Right lung (tissue), 5 donors: ENCODE measurements around the gene DCAF15. TPM values are rescaled to one million over a fixed set of nuclear protein-coding genes. Genes with fewer than 3 reads are reported as not detected.
"Not testable (repeated sequence)": the region's sequence is repeated elsewhere in the genome, so short reads cannot be mapped to it uniquely, and the experiment has no call there.

ENCODE experiments used
- DNase-seq, 2 donors: peaks; one replicate each; pipeline ENCODE4 v3.0.0-alpha.2; 2013
- polyA plus RNA-seq, 5 donors: library from polyadenylated mRNA; unstranded; fragments of 120-200 nt; gene quantifications; one replicate each; pipeline versions ENCODE4 v1.2.1 to v1.2.3, GENCODE V29; 2013; ENCODE audit warnings: inconsistent platforms in 1 of 5, low replicate concordance in 1 of 5; ENCODE audit not compliant: insufficient read length in 5 of 5, insufficient read depth in 1 of 5

Gene DCAF15
- polyA plus RNA-seq, 5 donors, result 25.0 to 39.7 (median 29.0) TPM

DNA sequence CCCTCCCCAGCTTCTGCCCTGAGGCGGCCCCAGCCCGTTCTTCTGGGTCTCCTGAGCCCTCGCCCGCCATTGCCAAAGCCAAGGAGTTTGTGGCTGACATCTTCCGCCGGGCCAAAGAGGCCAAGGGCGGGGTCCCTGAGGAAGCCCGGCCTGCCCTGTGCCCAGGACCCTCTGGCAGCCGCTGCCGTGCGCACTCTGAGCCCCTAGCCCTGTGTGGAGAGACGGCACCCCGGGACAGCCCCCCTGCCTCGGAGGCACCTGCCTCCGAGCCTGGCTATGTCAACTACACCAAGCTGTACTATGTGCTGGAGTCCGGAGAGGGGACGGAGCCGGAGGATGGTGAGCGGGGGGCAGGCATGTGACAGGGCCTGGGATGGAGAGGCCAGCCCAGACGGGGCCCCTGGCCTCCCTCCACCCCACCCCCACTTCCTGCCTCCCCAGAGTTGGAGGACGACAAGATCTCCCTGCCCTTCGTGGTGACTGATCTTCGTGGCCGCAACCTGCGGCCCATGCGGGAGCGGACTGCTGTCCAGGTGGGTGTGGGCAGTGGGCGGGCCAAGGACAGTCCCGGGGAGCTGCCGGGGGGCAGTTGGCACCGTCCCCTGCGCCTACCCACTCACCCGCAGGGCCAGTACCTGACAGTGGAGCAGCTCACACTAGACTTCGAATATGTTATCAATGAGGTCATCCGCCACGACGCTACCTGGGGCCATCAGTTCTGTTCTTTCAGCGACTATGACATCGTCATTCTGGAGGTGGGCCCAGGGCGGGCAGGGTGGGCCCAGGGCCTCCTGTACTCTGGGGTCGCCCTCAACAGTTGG lies 7.0 kb downstream of the DCAF15 start:
- no peak for DNase-seq

DNA sequence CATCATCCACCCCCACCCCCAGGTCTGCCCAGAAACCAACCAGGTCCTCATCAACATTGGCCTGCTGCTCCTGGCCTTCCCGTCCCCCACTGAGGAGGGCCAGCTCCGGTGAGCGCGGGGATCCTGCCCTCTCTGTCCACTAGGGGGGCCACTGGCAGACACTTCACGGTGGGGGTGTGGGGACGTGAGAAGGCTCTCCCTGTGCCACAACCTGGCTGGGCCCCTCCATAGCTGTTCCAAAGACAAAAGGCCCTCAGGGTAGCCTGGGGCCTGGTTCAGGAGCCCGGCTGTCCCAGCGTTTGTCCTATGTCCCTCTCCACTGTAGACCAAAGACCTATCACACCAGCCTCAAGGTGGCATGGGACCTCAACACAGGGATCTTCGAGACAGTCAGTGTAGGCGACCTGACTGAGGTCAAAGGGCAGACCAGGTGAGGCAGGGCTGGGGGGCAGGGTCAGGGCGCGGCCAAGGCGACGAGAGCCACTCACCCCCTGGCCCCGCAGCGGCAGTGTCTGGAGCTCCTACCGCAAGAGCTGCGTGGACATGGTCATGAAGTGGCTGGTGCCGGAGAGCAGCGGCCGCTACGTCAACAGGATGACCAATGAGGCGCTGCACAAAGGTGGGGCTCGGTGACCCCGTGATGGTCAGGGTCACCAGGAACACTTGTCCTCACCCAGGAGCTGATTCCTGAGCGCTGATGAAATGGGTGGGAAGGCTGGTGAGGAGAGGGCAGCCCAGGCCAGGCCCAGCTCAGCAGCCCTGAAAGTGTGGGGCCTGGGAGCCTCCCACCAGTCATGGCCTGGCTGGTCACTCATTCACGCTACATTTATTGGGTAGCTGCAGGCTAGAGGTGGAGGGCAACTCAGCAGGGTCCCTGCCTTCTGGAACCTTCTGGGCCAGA lies 7.9 kb downstream of the DCAF15 start:
- no peak for DNase-seq

DNA sequence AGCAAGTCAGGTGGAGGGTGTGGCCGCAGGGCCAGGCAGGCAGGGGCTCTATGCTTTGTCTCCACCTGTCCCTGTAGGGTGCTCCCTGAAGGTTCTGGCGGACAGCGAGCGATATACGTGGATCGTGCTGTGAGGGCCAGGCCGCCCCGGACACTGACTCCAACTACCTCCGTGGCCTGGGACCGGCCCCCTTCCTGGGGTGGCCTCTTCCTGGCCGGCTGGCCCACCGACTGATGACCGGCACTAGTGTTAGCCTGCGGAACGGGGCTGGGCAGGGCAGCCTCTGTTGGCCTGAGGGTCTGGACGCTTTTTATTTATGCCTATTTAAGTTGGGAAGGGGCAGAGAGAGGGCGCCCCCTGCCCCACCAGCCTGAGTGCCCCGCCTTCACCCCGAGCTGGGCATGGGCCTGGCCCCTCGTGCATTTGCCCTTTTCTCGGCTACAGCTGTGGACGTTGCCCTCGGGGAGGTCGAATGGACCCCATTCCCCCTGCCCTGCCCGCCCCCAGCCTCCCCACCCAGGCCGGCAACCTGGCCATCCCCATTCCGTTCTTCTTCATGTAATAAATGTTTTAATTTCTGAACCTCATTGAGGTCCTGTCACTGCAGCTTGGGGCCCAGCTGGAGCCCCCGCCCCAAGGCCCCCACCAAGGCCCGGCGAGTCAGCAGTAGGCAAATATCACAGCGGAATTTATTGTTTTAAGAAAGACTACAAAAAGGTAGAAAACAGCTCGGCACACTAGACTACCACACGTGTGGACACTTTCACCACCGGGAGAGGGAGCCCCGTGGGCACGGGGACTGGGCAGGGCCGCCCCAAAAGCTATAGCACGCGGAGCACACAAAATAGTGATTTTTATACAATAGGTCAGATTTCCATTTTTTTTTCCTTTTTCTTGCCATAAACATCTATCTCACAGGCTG lies 8.8 kb downstream of the DCAF15 start:
- DNase-seq, result no peak

DNA sequence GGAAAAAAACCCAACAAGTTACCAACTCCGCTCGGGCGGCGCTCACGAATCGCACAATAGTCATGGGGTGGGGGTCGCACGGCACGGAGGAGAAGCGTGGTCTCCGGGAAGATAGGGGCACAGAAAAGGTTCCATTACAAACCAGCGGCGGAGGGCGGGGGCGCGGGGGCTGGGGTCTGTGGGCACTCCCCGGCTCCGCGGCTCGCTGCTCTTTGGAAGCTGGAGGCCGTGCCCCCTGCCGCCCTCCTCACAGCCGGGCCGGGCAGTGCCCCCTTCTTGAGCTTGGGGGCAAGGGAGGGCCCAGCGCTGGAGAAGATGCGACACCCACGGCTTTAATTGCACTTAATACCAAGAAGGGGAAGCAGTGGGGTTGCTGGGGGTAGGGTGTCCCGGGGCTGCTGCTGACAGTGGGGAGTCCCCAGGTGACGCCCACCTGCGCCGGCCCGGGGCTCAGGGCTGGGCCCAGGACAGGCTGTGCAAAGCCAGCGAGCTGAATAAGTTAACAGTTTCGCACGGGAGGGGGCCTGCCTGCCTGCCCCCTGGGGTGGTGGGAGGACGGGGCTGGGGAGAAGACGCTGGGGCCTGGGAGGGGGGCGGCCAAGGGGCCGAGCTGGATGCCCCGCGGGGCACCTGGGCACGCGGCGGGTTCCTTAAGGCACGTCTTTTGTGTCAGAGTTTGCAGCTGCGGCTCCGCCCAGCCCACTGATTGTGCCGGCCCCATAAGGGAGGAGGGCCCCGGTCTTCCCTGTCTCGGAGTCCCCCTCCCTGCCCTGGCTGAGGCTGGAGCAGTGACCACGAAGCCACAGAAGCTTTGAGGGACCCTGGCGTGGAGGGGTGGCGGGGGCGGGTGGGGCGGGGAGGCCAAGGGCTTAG lies 9.8 kb downstream of the DCAF15 start:
- DNase-seq, result no peak

DNA sequence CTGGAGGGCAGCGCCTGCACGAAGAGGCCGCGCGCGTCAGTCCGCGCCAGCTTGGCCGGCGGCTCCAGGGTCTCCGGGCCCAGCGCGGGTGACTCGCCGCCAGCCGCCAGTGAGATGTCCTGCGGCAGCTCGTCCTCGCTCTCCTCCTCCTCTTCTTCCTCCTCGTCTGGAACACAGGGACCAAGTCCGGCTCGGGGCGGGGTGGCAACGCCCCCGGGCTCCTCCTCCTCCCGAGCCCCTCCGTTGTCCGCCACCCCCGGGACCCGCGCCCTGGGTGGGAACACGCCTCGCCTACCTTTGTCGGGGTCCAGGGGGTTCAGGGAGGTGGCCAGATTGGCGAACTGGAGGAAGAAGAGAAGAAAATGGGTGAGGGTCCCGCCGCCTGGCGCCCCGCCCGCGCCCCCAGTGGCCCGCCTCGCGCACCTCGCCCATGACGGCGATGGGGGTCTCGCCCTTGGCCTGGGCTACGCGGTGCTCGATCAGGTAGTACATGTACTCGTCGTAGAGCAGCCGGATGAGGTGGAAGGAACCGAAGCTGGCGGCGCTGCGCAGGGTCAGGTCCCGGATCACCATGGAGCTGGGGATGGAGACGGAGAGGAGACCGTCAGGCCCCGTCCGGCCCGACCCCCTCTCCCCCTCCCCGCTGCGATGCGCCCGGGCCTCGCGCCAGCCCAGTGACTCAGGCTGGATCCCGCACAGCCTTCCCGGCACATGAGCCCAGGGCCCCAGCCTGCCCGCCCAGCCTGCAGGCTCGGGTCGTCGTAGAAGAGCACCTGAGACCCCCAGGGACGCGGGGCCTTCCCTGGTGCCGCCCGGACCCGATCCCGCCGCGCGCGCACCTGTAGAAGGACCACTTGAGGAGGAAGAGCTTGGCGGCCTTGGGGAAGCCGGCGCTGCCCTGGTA lies 10.6 kb downstream of the DCAF15 start:
- DNase-seq, result no peak

DNA sequence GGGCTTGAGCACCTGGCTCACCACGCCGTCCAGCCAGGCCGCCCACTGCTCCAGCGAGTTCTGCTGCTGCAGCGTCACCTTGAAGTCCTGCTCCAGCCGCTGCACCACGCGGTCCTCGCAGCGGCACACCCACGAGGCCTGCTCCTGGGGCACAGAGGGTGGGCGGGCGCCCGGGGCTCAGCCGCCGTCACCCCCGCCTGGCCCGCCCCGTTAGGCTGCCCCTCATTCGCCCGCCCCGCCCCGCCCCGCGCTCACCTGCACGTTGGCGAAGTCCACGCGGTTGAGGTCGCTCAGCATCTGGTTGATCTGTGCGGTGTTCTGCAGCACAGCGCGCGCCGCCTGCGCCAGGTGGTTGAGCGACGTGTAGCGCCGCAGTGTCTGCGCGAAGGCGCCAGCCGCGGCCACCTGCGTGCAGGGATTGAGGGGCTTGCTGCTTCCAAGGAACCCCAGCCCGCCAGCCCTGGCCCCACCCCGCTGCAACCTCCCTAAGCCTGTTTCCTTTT lies 11.3 kb downstream of the DCAF15 start:
- DNase-seq, result no peak

DNA sequence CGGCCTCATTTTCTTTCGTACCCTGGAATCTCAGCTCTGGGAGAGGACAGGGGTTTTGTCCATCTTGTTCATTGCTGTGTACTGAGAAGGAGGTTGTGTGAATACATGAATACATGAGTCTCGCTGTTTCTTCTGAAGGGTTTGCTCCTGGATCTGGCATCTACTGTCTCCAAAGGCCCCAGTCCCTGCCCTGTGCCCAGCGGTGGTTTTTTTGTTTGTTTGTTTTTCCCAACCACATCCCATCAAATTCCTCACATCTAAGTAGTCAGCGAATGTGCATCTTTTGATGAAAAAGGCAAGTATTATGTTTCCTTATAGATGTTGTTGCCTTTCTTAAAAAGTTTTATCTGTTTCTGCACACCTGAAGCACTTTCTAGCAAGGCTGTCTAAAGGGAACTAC lies 12.5 kb downstream of the DCAF15 start:
- DNase-seq, result no peak

DNA sequence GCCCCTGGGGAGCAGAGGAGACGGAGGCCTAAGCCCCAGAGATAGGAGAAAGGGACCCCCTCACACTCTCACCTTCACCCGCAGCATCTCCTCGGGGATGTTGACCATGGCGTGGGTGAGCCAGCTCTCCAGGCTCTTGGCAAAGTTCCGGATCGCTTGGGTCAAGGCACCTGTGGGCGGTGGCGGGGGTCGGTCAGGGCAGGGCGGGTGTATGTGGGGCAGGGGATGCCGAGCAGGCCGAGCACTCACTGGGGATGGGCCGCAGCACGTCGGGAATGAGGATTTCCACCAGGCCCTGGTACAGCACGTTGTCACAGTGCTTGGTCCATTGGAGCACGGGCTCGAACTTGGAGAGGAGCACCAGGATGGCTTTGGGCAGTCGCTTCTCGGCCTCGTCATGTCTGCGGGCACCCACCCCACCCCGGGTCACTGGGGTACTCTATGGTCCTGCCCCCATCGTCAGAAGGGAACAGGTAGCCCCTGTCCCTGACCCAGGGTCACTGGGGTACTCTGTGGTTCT lies 13.1 kb downstream of the DCAF15 start:
- no peak for DNase-seq

DNA sequence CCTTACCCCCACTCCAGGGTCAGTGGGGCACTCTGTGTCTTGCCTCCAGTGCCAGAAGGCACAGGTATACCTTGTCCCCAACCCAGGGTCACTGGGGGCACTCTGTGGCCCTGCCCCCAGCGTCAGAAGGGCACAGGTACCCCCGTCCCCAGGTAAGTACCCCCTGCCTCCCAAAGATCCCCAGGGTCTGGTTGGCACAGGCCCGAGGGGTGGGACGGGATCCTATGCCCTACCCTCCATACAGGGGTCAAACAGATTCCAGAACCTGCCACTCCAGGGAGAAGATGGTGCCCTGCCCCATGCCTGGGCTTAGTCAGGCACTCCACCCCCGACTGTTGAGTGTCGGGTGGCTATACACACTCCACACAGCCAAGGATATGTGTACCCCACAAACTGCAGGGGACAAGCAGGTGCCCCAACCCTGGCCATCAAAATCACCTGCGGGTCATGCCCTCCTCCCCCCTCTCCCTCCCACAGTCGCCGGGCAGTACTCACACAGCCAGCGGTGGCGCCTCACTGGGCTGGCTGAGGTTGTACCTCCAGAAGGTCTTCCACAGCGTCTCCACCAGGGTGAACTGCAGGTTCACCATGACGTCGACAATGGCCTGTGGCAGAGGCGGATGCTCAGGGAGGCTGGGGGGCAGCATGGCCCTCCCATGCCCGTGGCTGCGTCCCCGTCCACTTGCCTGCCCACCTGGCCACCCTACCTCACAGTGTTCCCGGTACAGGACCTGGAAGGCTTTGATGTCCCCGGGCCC lies 13.8 kb downstream of the DCAF15 start:
- no peak for DNase-seq

DNA sequence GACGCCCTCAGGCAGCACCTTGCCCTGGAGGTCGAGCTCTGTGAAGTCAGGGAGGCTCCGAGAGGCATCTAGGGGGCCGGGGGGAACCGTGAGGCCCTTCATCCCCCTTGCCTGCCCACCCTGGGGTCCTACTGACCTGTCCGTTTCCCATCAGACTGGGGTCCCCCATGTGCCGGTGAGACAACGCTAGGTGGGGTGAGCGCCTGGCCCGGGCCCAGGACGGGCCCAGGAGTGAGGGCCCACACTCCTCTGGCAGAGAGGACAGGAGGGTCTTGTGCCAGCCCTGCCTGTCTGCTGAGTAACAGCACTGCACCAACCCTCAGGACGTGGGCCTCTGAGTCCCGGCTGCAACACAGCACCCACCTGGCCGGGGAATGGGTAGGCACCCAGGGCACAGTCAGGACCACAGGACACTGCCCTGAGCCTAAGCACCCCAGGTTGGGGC lies 14.4 kb downstream of the DCAF15 start:
- no peak for DNase-seq

DNA sequence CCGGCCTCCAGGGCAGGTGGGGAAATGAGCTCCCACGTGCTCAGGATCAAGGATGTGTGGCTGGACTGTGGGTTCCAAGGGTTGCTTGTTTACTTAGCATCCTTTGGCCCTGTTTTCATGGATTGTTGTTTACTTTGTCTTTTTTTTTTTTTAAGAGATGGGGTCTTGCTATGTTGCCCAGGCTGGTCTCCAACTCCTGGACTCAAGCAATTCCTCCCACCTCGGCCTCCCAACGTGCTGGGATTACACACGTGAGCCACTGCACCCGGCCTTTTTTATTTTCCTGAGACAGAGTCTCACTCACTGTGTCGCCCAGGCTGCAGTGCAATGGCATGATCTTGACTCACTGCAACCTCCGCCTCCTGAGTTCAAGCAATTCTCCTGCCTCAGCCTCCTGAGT lies 14.9 kb downstream of the DCAF15 start:
- not testable (repeated sequence) for DNase-seq

DNA sequence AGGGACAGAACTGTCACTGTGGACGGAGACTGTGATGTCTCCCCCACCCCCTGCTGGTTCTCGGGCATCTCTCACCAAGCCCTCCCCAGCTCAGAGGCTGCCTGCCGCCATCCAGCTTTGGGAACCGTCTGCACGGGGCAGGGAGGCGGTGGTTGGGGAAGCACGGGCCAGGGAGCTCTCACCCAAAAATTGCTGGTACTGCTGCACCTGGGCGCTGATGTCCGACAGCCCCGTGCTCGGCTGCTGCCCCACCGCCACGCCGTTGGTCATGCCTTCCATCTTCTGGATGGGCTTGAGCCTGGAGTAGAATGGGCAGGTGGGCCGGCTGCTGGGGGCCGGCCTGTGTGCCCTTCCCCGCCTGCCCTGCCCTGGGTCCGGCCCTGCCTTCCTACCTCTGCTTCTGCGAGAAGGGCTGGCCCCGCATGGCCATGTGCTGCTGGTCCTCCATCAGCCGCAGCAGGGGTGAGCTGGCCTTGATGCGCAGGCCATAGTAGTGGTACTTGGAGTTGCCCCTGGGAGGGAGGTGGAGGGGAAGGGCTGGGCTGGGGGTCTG lies 16.1 kb downstream of the DCAF15 start:
- DNase-seq, result no peak

DNA sequence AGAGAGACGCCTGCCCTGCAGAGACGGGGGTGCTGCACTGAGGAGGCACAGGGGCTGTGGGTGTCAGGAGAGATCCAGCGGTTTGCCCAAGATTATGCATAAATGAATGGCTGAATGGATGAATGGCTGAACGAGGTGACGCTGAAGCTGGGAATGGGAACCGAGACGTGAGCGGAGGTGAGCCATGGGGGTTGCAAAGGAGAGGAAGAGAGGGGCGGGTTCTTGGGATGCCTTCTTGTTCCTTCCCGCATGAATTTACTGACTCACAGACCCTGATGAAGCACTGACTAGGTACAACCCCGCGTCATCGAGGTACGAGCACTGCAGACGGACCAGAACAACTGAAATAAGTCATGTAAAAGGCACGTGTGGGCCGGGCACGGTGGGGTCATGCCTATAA lies 16.7 kb downstream of the DCAF15 start:
- DNase-seq, result no peak

DNA sequence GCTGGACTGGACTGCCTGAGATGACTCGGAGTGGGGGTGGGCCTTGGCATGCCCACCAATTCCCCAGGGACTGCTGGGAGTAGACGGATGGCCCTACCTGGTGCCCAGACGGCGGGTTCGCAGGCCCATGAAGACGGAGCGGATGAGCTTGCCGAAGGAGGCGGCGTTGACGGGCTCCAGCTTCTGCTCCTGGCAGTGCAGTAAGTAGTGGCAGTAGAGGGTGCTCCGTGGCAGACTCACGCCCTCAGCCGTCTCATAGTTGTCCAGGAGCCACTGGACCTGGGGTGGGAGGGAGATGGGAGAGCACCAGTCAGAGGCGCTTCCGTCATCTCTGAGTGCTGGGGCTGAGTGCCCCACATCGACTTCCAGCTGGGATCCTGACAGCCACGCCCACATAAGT lies 17.6 kb downstream of the DCAF15 start:
- no peak for DNase-seq

DNA sequence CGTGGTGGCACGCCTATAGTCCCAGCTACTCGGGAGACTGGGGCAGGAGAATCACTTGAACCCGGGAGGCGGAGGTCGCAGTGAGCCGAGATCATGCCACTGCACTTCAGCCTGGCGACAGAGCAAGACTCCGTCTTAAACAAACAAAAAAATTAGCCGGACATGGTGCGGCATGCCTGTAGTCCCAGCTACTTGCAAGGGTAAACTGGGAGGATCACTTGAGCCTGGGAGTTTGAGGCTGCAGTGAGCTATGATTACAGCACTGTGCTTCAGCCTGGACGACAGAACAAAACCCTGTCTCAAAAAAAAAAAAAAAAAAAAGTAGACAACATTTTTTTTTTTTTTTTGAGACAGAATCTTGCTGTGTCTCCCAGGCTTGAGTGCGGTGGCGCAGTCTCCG lies 19.6 kb downstream of the DCAF15 start:
- not testable (repeated sequence) for DNase-seq

DNA sequence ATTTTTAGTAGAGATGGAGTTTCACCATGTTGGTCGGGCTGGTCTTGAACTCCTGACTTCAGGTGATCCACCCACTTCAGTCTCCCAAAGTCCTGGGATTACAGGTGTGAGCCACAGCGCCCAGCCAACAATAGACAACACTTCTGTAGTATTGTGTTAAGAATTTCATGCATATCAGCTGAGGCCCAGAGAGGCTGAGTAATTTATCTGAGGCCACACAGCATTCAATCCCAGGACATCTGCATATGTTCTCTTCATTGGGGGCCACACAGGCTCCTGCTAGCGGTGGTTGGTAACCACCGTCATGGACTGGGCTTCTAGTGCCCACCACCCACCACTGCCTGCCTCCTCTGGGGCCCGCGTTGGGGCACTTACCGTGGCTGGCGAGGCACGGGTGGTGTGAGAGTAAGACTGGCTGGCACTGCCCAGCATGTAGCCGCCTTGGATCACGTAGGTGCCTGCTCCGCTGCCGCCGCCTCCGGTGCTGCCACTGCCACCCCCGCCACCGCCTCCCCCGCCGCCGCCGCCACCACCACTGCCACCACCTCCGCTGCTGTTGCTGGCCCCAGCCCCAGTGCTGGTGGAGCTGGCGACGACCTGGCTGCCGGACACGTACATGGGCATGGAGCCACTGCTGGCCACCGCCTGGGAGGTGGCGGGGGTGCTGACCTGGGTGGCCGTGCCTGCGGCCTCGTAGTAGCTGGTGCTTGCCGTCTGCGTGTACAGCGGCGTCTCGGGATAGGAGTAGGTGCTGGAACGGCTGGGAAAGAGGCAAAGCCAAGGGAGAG lies 20.3 kb downstream of the DCAF15 start:
- DNase-seq, result no peak

DNA sequence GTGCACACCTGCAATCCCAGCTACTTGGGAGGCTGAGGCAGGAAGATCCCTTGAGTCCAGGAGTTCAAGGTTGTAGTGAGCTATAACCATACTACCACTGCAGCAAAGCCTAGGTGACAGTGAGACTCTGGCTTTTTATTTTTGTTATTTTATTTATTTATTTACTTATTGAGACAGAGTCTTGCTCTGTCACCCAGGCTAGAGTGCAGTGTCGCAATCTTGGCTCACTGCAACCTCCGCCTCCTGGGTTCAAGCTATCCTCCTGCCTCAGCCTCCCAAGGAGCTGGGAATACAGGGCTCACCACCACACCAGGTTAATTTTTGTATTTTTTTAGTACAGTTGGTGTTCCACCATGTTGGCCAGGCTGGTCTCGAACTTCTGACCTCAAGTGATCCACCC lies 21.2 kb downstream of the DCAF15 start:
- DNase-seq, result not testable (repeated sequence)
